Eye (tissue), 1 donor: ENCODE measurements around the gene WSB1.
A peak's percentile ranks its signal among the peaks of the same experiment; 100 is the strongest.
"Not testable (repeated sequence)": the region's sequence is repeated elsewhere in the genome, so short reads cannot be mapped to it uniquely, and the experiment has no call there.

ENCODE experiments used
- DNase-seq: peaks from one replicate; pipeline ENCODE4 v3.0.0-alpha.2; 2015

WSB1 gene

GRCh38 chr17:27318228-27318627 lies 24.3 kb downstream of the WSB1 start:
- DNase-seq: no peak

GRCh38 chr17:27318633-27319032 lies 24.7 kb downstream of the WSB1 start:
- DNase-seq: no peak

- peak; percentile 54 for DNase-seq
Measured at GRCh38 chr17:27319541-27320221, 25.8 kb downstream of the WSB1 start.

GRCh38 chr17:27320222-27320560 lies 26.3 kb downstream of the WSB1 start:
- no peak for DNase-seq

- no peak for DNase-seq
Measured at GRCh38 chr17:27321372-27321771, 27.5 kb downstream of the WSB1 start.

- no peak for DNase-seq
Measured at GRCh38 chr17:27322026-27322425, 28.1 kb downstream of the WSB1 start.

GRCh38 chr17:27322690-27323508 lies 29.0 kb downstream of the WSB1 start:
- DNase-seq: no peak

- DNase-seq: no peak
Measured at GRCh38 chr17:27323538-27324215, 29.8 kb downstream of the WSB1 start.

- DNase-seq: no peak
Measured at GRCh38 chr17:27324771-27325339, 30.9 kb downstream of the WSB1 start.

GRCh38 chr17:27326051-27326450 lies 32.1 kb downstream of the WSB1 start:
- no peak for DNase-seq

- no peak for DNase-seq
Measured at GRCh38 chr17:27326585-27326984, 32.7 kb downstream of the WSB1 start.

- DNase-seq: no peak
Measured at GRCh38 chr17:27327397-27327796, 33.5 kb downstream of the WSB1 start.

- DNase-seq: no peak
Measured at GRCh38 chr17:27327871-27328270, 34.0 kb downstream of the WSB1 start.

- DNase-seq: not testable (repeated sequence)
Measured at GRCh38 chr17:27328686-27329085, 34.8 kb downstream of the WSB1 start.

- no peak for DNase-seq
Measured at GRCh38 chr17:27329146-27329805, 35.4 kb downstream of the WSB1 start.

- DNase-seq: peak; percentile 52
Measured at GRCh38 chr17:27332047-27332393, 38.1 kb downstream of the WSB1 start.

GRCh38 chr17:27332485-27333409 lies 38.8 kb downstream of the WSB1 start:
- DNase-seq: peak; percentile 97

- no peak for DNase-seq
Measured at GRCh38 chr17:27333410-27333980, 39.6 kb downstream of the WSB1 start.

- DNase-seq: no peak
Measured at GRCh38 chr17:27336184-27336583, 42.3 kb downstream of the WSB1 start.

- DNase-seq: no peak
Measured at GRCh38 chr17:27338536-27338985, 44.6 kb downstream of the WSB1 start.

GRCh38 chr17:27339198-27339835 lies 45.4 kb downstream of the WSB1 start:
- no peak for DNase-seq
